Mammary epithelial cell (primary cell): ENCODE results near the gene BCAS3.

Experiments
- EZH2 ChIP-seq: IDR thresholded peaks from 2 replicates; pipeline ENCODE4 v1.6.1; 2012; ENCODE audit warnings: low read length, inconsistent platforms, borderline replicate concordance
- TF ChIP-seq, protein P1 (sequence below), 2 donors: IDR thresholded peaks in 1 of 2; conservative IDR thresholded peaks in 1 of 2; 2 replicates each; pipeline ENCODE4 v1.5.1; 2011 to 2012; ENCODE audit warnings: inconsistent platforms in 2 of 2, low read length in 2 of 2, mild to moderate bottlenecking in 2 of 2, control low read depth in 1 of 2, low read depth in 1 of 2; ENCODE audit not compliant: insufficient read depth in 1 of 2; ENCODE audit errors: extremely low read depth in 1 of 2

DNA sequence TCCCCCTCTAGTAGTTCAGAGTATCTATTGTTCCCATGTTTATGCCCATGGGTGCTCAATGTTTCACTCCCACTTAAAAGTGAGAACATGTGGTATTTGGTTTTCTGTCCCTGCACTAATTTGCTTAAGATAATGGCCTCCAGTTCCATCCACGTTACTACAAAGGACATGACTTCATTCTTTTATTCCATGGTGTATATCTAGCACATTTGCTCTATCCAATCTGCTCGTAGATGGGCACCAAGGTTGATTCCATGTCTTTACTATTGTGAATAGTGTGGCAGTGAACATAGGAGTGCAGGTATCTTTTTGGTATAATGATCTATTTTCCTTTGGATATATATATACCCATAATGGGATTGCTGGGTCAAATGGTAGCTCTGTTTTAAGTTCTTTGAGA, 552.8 kb downstream of the BCAS3 start:
- TF ChIP-seq, protein P1, sequence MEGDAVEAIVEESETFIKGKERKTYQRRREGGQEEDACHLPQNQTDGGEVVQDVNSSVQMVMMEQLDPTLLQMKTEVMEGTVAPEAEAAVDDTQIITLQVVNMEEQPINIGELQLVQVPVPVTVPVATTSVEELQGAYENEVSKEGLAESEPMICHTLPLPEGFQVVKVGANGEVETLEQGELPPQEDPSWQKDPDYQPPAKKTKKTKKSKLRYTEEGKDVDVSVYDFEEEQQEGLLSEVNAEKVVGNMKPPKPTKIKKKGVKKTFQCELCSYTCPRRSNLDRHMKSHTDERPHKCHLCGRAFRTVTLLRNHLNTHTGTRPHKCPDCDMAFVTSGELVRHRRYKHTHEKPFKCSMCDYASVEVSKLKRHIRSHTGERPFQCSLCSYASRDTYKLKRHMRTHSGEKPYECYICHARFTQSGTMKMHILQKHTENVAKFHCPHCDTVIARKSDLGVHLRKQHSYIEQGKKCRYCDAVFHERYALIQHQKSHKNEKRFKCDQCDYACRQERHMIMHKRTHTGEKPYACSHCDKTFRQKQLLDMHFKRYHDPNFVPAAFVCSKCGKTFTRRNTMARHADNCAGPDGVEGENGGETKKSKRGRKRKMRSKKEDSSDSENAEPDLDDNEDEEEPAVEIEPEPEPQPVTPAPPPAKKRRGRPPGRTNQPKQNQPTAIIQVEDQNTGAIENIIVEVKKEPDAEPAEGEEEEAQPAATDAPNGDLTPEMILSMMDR (conservative IDR thresholded peaks at IDR 0.05 in 1 of 2, IDR thresholded peaks at IDR 0.05 in 1 of 2; ENCODE audit: extremely low read depth in 1 of 2, insufficient read depth in 1 of 2, low read depth in 1 of 2, low read length in 2 of 2): no peak
- no peak for TF ChIP-seq EZH2
